C4-2B (cell line): ENCODE data around the gene PAIP1.

Experiments
- CTCF ChIP-seq: fragments of 450-650 bp; conservative IDR thresholded peaks from 2 replicates; pipeline ENCODE4 v1.5.1; 2017; ENCODE audit warnings: mild to moderate bottlenecking
- ZFX ChIP-seq: fragments of 450-650 bp; IDR thresholded peaks from 2 replicates; pipeline ENCODE4 v1.6.1; 2017

GRCh38 chr5:43604699-43605098 lies 47.8 kb upstream of the PAIP1 start:
- TF ChIP-seq ZFX (no peak), CTCF (no peak)
